Natural killer cell (primary cell): Measurements from ENCODE around the gene ZEB1. TPM values are rescaled to one million over a fixed set of nuclear protein-coding genes. Genes with fewer than 3 reads are reported as not detected.
"Not testable (repeated sequence)": the region's sequence is repeated elsewhere in the genome, so short reads cannot be mapped to it uniquely, and the experiment has no call there.

ENCODE experiments used
- ATAC-seq, 3 donors: fragments of 150-1000 bp in 2 of 3; fragments of 200-7000 bp in 1 of 3; cut with Tn5 transposase; 1 replicate in 1 of 3; 2 replicates in 2 of 3; pipeline ENCODE4 v1.10.0; 2021; ENCODE audit warnings: mild to moderate bottlenecking in 2 of 3, moderate library complexity in 2 of 3
- DNase-seq, 2 donors: peaks; one replicate each; pipeline versions ENCODE4 v3.0.0 to v3.0.0-alpha.2; 2013 to 2021; ENCODE audit warnings: mixed read lengths in 1 of 2
- H3K27ac ChIP-seq: one replicate; pipeline ENCODE4 v1.5.1; 2013; ENCODE audit warnings: mild to moderate bottlenecking, low read length
- H3K27me3 ChIP-seq: one replicate; pipeline ENCODE4 v1.6.1; 2013; ENCODE audit warnings: low read length; ENCODE audit not compliant: control insufficient read depth, insufficient read depth
- H3K36me3 ChIP-seq: one replicate; pipeline ENCODE4 v1.6.1; 2013; ENCODE audit warnings: low read length; ENCODE audit not compliant: control insufficient read depth, insufficient read depth
- H3K4me1 ChIP-seq: one replicate; pipeline ENCODE4 v1.6.1; 2013; ENCODE audit warnings: low read length; ENCODE audit not compliant: control insufficient read depth, insufficient read depth
- H3K4me3 ChIP-seq: one replicate; pipeline ENCODE4 v1.5.1; 2013; ENCODE audit warnings: low read length
- H3K9me3 ChIP-seq: one replicate; pipeline ENCODE4 v1.6.1; 2013; ENCODE audit warnings: low read length; ENCODE audit not compliant: control insufficient read depth, insufficient read depth
- H3K27ac Mint-ChIP-seq, 2 donors: one replicate each; pipeline ENCODE4 v1.8.0; 2022; ENCODE audit warnings: mild to moderate bottlenecking in 2 of 2, mixed read lengths in 2 of 2, moderate library complexity in 1 of 2
- H3K27me3 Mint-ChIP-seq, 2 donors: one replicate each; pipeline ENCODE4 v1.8.0; 2022; ENCODE audit warnings: low read depth in 2 of 2, mixed read lengths in 2 of 2
- H3K36me3 Mint-ChIP-seq: one replicate; pipeline ENCODE4 v1.8.0; 2022; ENCODE audit warnings: mixed read lengths
- H3K4me1 Mint-ChIP-seq, 2 donors: one replicate each; pipeline ENCODE4 v1.8.0; 2022; ENCODE audit warnings: mixed read lengths in 2 of 2
- H3K4me3 Mint-ChIP-seq: one replicate; pipeline ENCODE4 v1.8.0; 2022; ENCODE audit warnings: mild to moderate bottlenecking, moderate library complexity, mixed read lengths
- H3K9me3 Mint-ChIP-seq, 2 donors: one replicate each; pipeline ENCODE4 v1.8.0; 2022; ENCODE audit warnings: mixed read lengths in 2 of 2
- CTCF ChIP-seq: fragments of 200-600 bp; IDR thresholded peaks from one replicate; pipeline ENCODE4 v1.8.0; 2022; ENCODE audit warnings: antibody characterized with exemption
- whole genome bisulfite sequencing: methylation state at CpG from one replicate; pipeline ENCODE4 v1.1.7; 2013; ENCODE audit warnings: missing lambda C conversion rate; ENCODE audit not compliant: insufficient coverage; 5-methylcytosine and 5-hydroxymethylcytosine counted together
- intact Hi-C: fragments of 100-400 bp; cut with micrococcal nuclease; formaldehyde crosslinking; loops from one replicate; pipeline ENCODE4 v1.14.2; 2022
- total RNA-seq, 4 donors: library from RNA; stranded (reverse); fragments of 120-200 nt in 1 of 4; gene quantifications; one replicate each; pipeline versions ENCODE4 v1.2.3 to v1.2.4, GENCODE V29; 2013 to 2022

Gene ZEB1
- total RNA-seq, 3 donors from 2014 or later (not counting 1 experiment from before 2014, with no cell fraction given) = 29.3 to 30.6 (median 29.7) TPM

- Mint-ChIP-seq H3K9me3 (no peaks in the 10 kb centered on the region), H3K4me1 (peaks cover 5 to 11% of the 10 kb centered on the region in 2 donors)
- intact Hi-C loops = no loop called here
Observed at GRCh38 chr10:31359979-31360378, 41.0 kb downstream of the ZEB1 start.

GRCh38 chr10:31361475-31361874 lies 42.5 kb downstream of the ZEB1 start:
- H3K4me1 ChIP-seq, H3K27me3 Mint-ChIP-seq, H3K27ac ChIP-seq, H3K27ac Mint-ChIP-seq, ATAC-seq, H3K36me3 Mint-ChIP-seq, H3K4me3 ChIP-seq, H3K27me3 ChIP-seq, DNase-seq, intact Hi-C loops, H3K4me3 Mint-ChIP-seq, H3K36me3 ChIP-seq, H3K9me3 ChIP-seq, H3K9me3 Mint-ChIP-seq, H3K4me1 Mint-ChIP-seq: not testable (repeated sequence)
- 98% methylated on average over 10 of the region's 15 CpGs for WGBS

More at GRCh38 chr10:31359979-31360378, 41.0 kb downstream of the ZEB1 start:
- H3K27me3 Mint-ChIP-seq = no peaks in the 10 kb centered on the region
- no peak overlapping the region for H3K27ac Mint-ChIP-seq
- TF ChIP-seq CTCF = no peak
- no peaks in the 10 kb centered on the region for H3K27me3 ChIP-seq
- H3K4me3 Mint-ChIP-seq = no peak overlapping the region
- H3K27ac ChIP-seq = no peak overlapping the region
- no CpG with 5 or more reads among the region's 1 CpG for WGBS
- H3K36me3 ChIP-seq = peaks cover 3% of the 10 kb centered on the region
- H3K9me3 ChIP-seq = peaks cover 7% of the 10 kb centered on the region
- no peaks in the 10 kb centered on the region for H3K36me3 Mint-ChIP-seq
- no peaks in the 10 kb centered on the region for H3K4me1 ChIP-seq
- ATAC-seq (no peak), DNase-seq (no peak)
- H3K4me3 ChIP-seq = no peak overlapping the region

GRCh38 chr10:31362023-31362641 lies 43.1 kb downstream of the ZEB1 start:
- Mint-ChIP-seq H3K36me3 (no peaks in the 10 kb centered on the region), H3K4me1 (peaks cover 5 to 7% of the 10 kb centered on the region in 2 donors), H3K27ac (no peak overlapping the region), H3K9me3 (no peaks in the 10 kb centered on the region), H3K4me3 (no peak overlapping the region), H3K27me3 (no peaks in the 10 kb centered on the region)
- DNase-seq = no peak
- ATAC-seq = no peak
- Histone ChIP-seq H3K9me3 (peaks cover 7% of the 10 kb centered on the region), H3K4me3 (no peak overlapping the region), H3K36me3 (peaks cover 3% of the 10 kb centered on the region), H3K27ac (no peak overlapping the region), H3K4me1 (no peaks in the 10 kb centered on the region), H3K27me3 (no peaks in the 10 kb centered on the region)
- intact Hi-C loops = no loop called here
- WGBS = 98% methylated on average over 44 of the region's 44 CpGs
- no peak for TF ChIP-seq CTCF

- WGBS = 98% methylated on average over 18 of the region's 19 CpGs
- H3K4me1 ChIP-seq, H3K36me3 ChIP-seq, H3K4me3 ChIP-seq, H3K27me3 Mint-ChIP-seq, DNase-seq, H3K4me3 Mint-ChIP-seq, H3K36me3 Mint-ChIP-seq, intact Hi-C loops, H3K27me3 ChIP-seq, H3K9me3 Mint-ChIP-seq, H3K27ac ChIP-seq, H3K27ac Mint-ChIP-seq, H3K9me3 ChIP-seq, ATAC-seq: not testable (repeated sequence)
- H3K4me1 Mint-ChIP-seq = peaks cover 5 to 11% of the 10 kb centered on the region in 2 donors
Observed at GRCh38 chr10:31363696-31364095, 44.7 kb downstream of the ZEB1 start.

GRCh38 chr10:31364238-31364637 lies 45.2 kb downstream of the ZEB1 start:
- WGBS = 99% methylated on average over 10 of the region's 13 CpGs
- peaks cover 5 to 11% of the 10 kb centered on the region in 2 donors for H3K4me1 Mint-ChIP-seq
- H3K27me3 ChIP-seq, H3K4me3 Mint-ChIP-seq, H3K4me3 ChIP-seq, H3K9me3 ChIP-seq, H3K27ac ChIP-seq, H3K9me3 Mint-ChIP-seq, ATAC-seq, DNase-seq, intact Hi-C loops, H3K27me3 Mint-ChIP-seq, H3K36me3 Mint-ChIP-seq, H3K4me1 ChIP-seq, H3K27ac Mint-ChIP-seq, H3K36me3 ChIP-seq: not testable (repeated sequence)
